C1 segment of cervical spinal cord (tissue), 14 donors: ENCODE measurements around the gene TTC3.

Experiments
- DNase-seq, 14 donors: peaks; one replicate each; lab custom pipeline; 2025; lab: John Stamatoyannopoulos, UW

Gene TTC3

GRCh38 chr21:37224861-37225839 is 152.1 kb downstream of the TTC3 start:
- DNase-seq: no peak

- no peak for DNase-seq
Observed at GRCh38 chr21:37226041-37226920, 153.2 kb downstream of the TTC3 start.

GRCh38 chr21:37227071-37228002 is 154.3 kb downstream of the TTC3 start:
- no peak for DNase-seq

- no peak for DNase-seq
Observed at GRCh38 chr21:37228003-37228400, 154.9 kb downstream of the TTC3 start.

GRCh38 chr21:37230632-37231248 is 157.7 kb downstream of the TTC3 start:
- DNase-seq: no peak

GRCh38 chr21:37231249-37231645 is 158.2 kb downstream of the TTC3 start:
- no peak for DNase-seq

- DNase-seq: no peak
Observed at GRCh38 chr21:37231671-37232070, 158.6 kb downstream of the TTC3 start.

GRCh38 chr21:37232274-37233018 is 159.4 kb downstream of the TTC3 start:
- DNase-seq: no peak

- no peak for DNase-seq
Observed at GRCh38 chr21:37233551-37234146, 160.6 kb downstream of the TTC3 start.

- DNase-seq: no peak
Observed at GRCh38 chr21:37237346-37237745, 164.3 kb downstream of the TTC3 start.

- no peak for DNase-seq
Observed at GRCh38 chr21:37237764-37238163, 164.7 kb downstream of the TTC3 start.

- no peak for DNase-seq
Observed at GRCh38 chr21:37240978-37241377, 167.9 kb downstream of the TTC3 start.

GRCh38 chr21:37241426-37241825 is 168.4 kb downstream of the TTC3 start:
- DNase-seq: no peak

- DNase-seq: no peak
Observed at GRCh38 chr21:37243961-37244360, 170.9 kb downstream of the TTC3 start.

GRCh38 chr21:37244501-37245095 is 171.5 kb downstream of the TTC3 start:
- no peak for DNase-seq

- DNase-seq: no peak
Observed at GRCh38 chr21:37245151-37245550, 172.1 kb downstream of the TTC3 start.

- no peak for DNase-seq
Observed at GRCh38 chr21:37248298-37248697, 175.2 kb downstream of the TTC3 start.

- DNase-seq: no peak
Observed at GRCh38 chr21:37249112-37249904, 176.3 kb downstream of the TTC3 start.

- DNase-seq: no peak
Observed at GRCh38 chr21:37251294-37251634, 178.2 kb downstream of the TTC3 start.
